Thyroid gland (tissue), 4 donors: ENCODE data around the gene SH3GL1. TPM values are rescaled to one million over a fixed set of nuclear protein-coding genes. Genes with fewer than 3 reads are reported as not detected.

Source experiments
- DNase-seq, 2 donors: peaks; one replicate each; pipeline ENCODE4 v3.0.0-alpha.2; 2019
- H3K27ac ChIP-seq, 3 donors: fragments of 200-600 bp; sonication (generic); 1 replicate in 2 of 3; 2 replicates in 1 of 3; pipeline ENCODE4 v1.5.1; 2016 to 2019; ENCODE audit warnings: mild to moderate bottlenecking in 1 of 3, moderate library complexity in 1 of 3
- H3K27me3 ChIP-seq: fragments of 200-600 bp; sonication (generic); one replicate; pipeline ENCODE4 v1.5.1; 2019
- H3K36me3 ChIP-seq, 2 donors: fragments of 200-600 bp; sonication (generic); one replicate each; pipeline ENCODE4 v1.5.1; 2016 to 2019
- H3K4me1 ChIP-seq, 2 donors: fragments of 200-600 bp; sonication (generic); one replicate each; pipeline ENCODE4 v1.5.1; 2017 to 2019
- H3K4me3 ChIP-seq, 3 donors: fragments of 200-600 bp; sonication (generic); replicated peaks in 1 of 3; 1 replicate in 2 of 3; 2 replicates in 1 of 3; pipeline ENCODE4 v1.5.1; 2016; ENCODE audit warnings: mild to moderate bottlenecking in 1 of 3
- H3K9me3 ChIP-seq: fragments of 200-600 bp; sonication (generic); one replicate; pipeline ENCODE4 v1.5.1; 2017
- POLR2A ChIP-seq, 2 donors: fragments of 450-650 bp; IDR thresholded peaks; one replicate each; pipeline ENCODE4 v1.6.1; 2017; ENCODE audit warnings: antibody characterized with exemption in 2 of 2, mild to moderate bottlenecking in 2 of 2, moderate library complexity in 1 of 2
- WGBS, 2 donors: methylation state at CpG; one replicate each; pipeline ENCODE4 v1.1.5; 2017; 5-methylcytosine and 5-hydroxymethylcytosine counted together
- intact Hi-C: fragments of 100-400 bp; cut with DNase I; formaldehyde crosslinking; loops from one replicate; pipeline ENCODE4 v1.15.1; 2023
- total RNA-seq, 4 donors: library from RNA; depleted of rRNA; stranded (reverse); fragments of >200 nt; gene quantifications; one replicate each; pipeline ENCODE4 v1.2.3, GENCODE V29; 2016
- TF ChIP-seq, protein P1 (sequence below), 6 experiments: fragments of 200-600 bp in 3 of 6; fragments of 450-650 bp in 3 of 6; sonication (generic) in 3 of 6; IDR thresholded peaks; one replicate each; pipeline ENCODE4 v1.5.1; 2016 to 2019; ENCODE audit warnings: antibody characterized with exemption in 6 of 6, mild to moderate bottlenecking in 2 of 6, inconsistent platforms in 1 of 6, moderate library complexity in 1 of 6

The SH3GL1 gene
- total RNA-seq, 4 donors from 2014 or later, result 33.1 to 42.4 (median 36.7) TPM

- H3K4me3 ChIP-seq, result no peak overlapping the region
- 90 to 94% methylated on average over 9 of the region's 9 CpGs for WGBS, 2 donors
- no peaks in the 10 kb centered on the region for H3K9me3 ChIP-seq
- no peak for TF ChIP-seq POLR2A (IDR thresholded peaks at IDR 0.05)
- TF ChIP-seq, protein P1, sequence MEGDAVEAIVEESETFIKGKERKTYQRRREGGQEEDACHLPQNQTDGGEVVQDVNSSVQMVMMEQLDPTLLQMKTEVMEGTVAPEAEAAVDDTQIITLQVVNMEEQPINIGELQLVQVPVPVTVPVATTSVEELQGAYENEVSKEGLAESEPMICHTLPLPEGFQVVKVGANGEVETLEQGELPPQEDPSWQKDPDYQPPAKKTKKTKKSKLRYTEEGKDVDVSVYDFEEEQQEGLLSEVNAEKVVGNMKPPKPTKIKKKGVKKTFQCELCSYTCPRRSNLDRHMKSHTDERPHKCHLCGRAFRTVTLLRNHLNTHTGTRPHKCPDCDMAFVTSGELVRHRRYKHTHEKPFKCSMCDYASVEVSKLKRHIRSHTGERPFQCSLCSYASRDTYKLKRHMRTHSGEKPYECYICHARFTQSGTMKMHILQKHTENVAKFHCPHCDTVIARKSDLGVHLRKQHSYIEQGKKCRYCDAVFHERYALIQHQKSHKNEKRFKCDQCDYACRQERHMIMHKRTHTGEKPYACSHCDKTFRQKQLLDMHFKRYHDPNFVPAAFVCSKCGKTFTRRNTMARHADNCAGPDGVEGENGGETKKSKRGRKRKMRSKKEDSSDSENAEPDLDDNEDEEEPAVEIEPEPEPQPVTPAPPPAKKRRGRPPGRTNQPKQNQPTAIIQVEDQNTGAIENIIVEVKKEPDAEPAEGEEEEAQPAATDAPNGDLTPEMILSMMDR (IDR thresholded peaks at IDR 0.05), result no peak
- H3K27me3 ChIP-seq, result no peaks in the 10 kb centered on the region
- no peaks in the 10 kb centered on the region for H3K36me3 ChIP-seq
- DNase-seq, result no peak
- no peaks in the 10 kb centered on the region for H3K4me1 ChIP-seq
- no peak overlapping the region for H3K27ac ChIP-seq
- intact Hi-C loops, result no loop called here
Observed at GRCh38 chr19:4431296-4431695, 30.9 kb upstream of the SH3GL1 start.

- no peak for DNase-seq
- WGBS, 2 donors, result 88 to 96% methylated on average over 12 of the region's 12 CpGs
- intact Hi-C loops, result no loop called here
Observed at GRCh38 chr19:4430760-4431159, 30.4 kb upstream of the SH3GL1 start.

DNA sequence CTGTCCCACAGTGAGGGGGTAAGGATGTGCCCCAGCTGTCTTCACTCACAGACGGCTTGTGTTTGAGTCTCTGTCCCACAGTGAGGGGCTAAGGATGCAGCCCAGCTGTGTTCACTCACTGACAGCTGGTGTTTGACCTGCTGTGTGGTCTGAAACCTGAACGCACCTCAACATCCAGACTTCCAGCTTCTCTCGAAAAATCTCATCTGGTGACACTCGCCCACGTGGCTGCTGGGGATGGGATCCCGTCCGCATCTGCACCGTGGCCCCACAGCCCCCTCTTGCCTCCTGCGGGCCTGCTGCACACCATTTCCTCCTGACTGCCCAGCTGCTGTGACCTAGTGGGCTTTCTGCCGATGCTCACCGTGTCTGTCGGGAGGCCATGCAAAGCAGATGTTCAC is 29.4 kb upstream of the SH3GL1 start:
- intact Hi-C loops, result no loop called here
- Histone ChIP-seq H3K4me3 (no peak overlapping the region), H3K4me1 (no peaks in the 10 kb centered on the region), H3K36me3 (no peaks in the 10 kb centered on the region), H3K9me3 (no peaks in the 10 kb centered on the region), H3K27me3 (no peaks in the 10 kb centered on the region), H3K27ac (no peak overlapping the region)
- TF ChIP-seq, protein P1 (IDR thresholded peaks at IDR 0.05), result no peak
- TF ChIP-seq POLR2A (IDR thresholded peaks at IDR 0.05), result no peak
- DNase-seq, result no peak
- WGBS, 2 donors, result 93% methylated on average over 11 to 12 of the region's 12 CpGs

More at GRCh38 chr19:4430760-4431159, 30.4 kb upstream of the SH3GL1 start:
- Histone ChIP-seq H3K4me1 (no peaks in the 10 kb centered on the region), H3K9me3 (no peaks in the 10 kb centered on the region), H3K27me3 (no peaks in the 10 kb centered on the region), H3K27ac (no peak overlapping the region), H3K36me3 (no peaks in the 10 kb centered on the region), H3K4me3 (no peak overlapping the region)
- no peak for TF ChIP-seq POLR2A (IDR thresholded peaks at IDR 0.05)
- TF ChIP-seq, protein P1 (IDR thresholded peaks at IDR 0.05), result no peak

DNA sequence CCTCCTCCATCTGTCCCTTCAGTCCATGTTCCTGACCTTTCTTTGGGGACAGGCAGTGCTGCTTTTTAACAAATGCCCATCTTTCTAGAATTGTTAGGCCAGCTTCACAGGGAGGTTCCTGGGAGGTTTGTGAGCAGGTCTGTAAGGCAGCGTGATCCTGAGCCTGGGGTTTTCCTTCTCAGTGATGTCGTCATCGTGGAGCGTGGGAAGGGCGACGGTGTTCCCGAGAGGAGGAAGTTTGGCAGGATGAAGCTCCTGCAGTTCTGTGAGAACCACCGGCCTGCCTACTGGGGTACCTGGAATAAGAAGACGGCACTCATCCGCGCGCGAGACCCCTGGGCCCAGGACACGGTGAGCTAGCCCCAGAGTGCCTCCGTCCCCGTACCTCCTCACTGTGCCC is 28.9 kb upstream of the SH3GL1 start:
- Histone ChIP-seq H3K9me3 (no peaks in the 10 kb centered on the region), H3K27me3 (no peaks in the 10 kb centered on the region), H3K4me1 (no peaks in the 10 kb centered on the region), H3K36me3 (no peaks in the 10 kb centered on the region), H3K4me3 (no peak overlapping the region), H3K27ac (no peak overlapping the region)
- 96% methylated on average over 13 to 16 of the region's 16 CpGs for WGBS, 2 donors
- no peak for TF ChIP-seq POLR2A (IDR thresholded peaks at IDR 0.05)
- TF ChIP-seq, protein P1 (IDR thresholded peaks at IDR 0.05), result no peak
- intact Hi-C loops, result no loop called here
- no peak for DNase-seq

GRCh38 chr19:4428326-4428975 is 28.1 kb upstream of the SH3GL1 start:
- intact Hi-C loops, result no loop called here
- Histone ChIP-seq H3K4me1 (no peaks in the 10 kb centered on the region), H3K27me3 (no peaks in the 10 kb centered on the region), H3K9me3 (no peaks in the 10 kb centered on the region), H3K4me3 (no peak overlapping the region), H3K27ac (no peak overlapping the region), H3K36me3 (no peaks in the 10 kb centered on the region)
- WGBS, 2 donors, result 92 to 95% methylated on average over 19 of the region's 20 CpGs
- no peak for TF ChIP-seq POLR2A (IDR thresholded peaks at IDR 0.05)
- TF ChIP-seq, protein P1 (IDR thresholded peaks at IDR 0.05), result no peak
- no peak for DNase-seq
